Lower leg skin (tissue), 3 donors: ENCODE data around the gene TENM4.

ENCODE experiments used
- CTCF ChIP-seq, 3 donors: fragments of 450-650 bp; IDR thresholded peaks; one replicate each; pipeline ENCODE4 v1.5.1; 2016; ENCODE audit warnings: antibody characterized with exemption in 3 of 3, mild to moderate bottlenecking in 3 of 3, moderate library complexity in 2 of 3
- POLR2A ChIP-seq, 2 donors: fragments of 450-650 bp; IDR thresholded peaks; one replicate each; pipeline ENCODE4 v1.6.1; 2016 to 2017; ENCODE audit warnings: antibody characterized with exemption in 2 of 2, mild to moderate bottlenecking in 1 of 2, moderate library complexity in 1 of 2

DNA sequence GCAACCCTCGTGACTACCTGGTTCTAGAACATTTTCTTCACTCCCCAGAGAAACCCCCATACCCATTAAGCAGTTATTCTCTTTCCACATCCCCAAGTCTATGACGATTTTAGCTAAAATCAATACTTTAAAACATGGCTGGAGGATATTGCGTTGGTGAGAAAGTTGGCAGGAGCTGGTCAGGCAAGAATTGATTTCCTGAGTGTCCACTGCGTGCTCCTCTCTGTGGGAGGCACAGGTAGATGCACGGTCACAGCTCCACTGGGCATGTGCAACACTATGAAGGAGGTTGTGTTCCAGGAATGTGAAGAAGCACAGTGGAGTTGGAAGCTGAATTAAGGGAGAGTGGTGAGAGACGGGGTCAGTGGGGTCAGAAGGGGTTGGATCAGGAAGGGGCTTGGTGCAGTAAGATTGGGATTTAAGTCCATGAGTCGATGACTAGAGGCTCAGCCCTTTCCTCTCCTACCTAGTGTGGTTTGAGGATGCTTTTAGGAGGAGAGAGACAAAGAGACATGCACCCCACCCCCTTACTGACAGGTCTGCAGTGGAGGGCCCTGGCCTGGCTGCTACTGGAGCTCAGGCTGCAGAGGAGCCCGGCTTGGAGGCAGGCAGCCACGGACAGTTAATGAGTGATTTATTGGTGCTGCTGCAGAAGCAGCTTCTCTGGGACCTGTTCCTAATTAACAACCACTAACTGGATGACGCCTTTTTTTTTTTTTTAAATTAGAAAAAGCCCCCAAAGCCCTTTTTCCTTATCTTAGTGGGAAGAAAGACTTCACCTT lies 395.6 kb downstream of the TENM4 start:
- TF ChIP-seq POLR2A (IDR thresholded peaks at IDR 0.05) (no peak), CTCF (IDR thresholded peaks at IDR 0.05) (no peak)
